ENCODE measurements around the gene ZC3H18. TPM values are rescaled to one million over a fixed set of nuclear protein-coding genes. Genes with fewer than 3 reads are reported as not detected.
A peak's percentile ranks its signal among the peaks of the same experiment; 100 is the strongest.

The ZC3H18 gene
- total RNA-seq, 2 donors from 2014 or later, result 23.1 to 25.3 TPM

GRCh38 chr16:88568710-88569613 is 1.2 kb upstream of the ZC3H18 start:
- ATAC-seq, result no peak
- intact Hi-C loops (cut with DNase I), result no loop called here
- no peak for DNase-seq

GRCh38 chr16:88569614-88569984 is 604 bp upstream of the ZC3H18 start:
- intact Hi-C loops (cut with DNase I), result no loop called here
- ATAC-seq (peak; percentile 24 to 51), DNase-seq (peak; percentile 35)

- DNase-seq (no peak), ATAC-seq (no peak)
- intact Hi-C loops (cut with DNase I), result no loop called here
Measured at GRCh38 chr16:88570691-88571092, 489 bp downstream of the ZC3H18 start.

- DNase-seq, result no peak
- intact Hi-C loops (cut with DNase I), result no loop called here
- ATAC-seq, result no peak
Measured at GRCh38 chr16:88575251-88575650, 5.0 kb downstream of the ZC3H18 start.

GRCh38 chr16:88576307-88576706 is 6.1 kb downstream of the ZC3H18 start:
- no peak for ATAC-seq
- intact Hi-C loops (cut with DNase I), result no loop called here
- no peak for DNase-seq

GRCh38 chr16:88577166-88577565 is 7.0 kb downstream of the ZC3H18 start:
- intact Hi-C loops (cut with DNase I), result no loop called here
- no peak for ATAC-seq

GRCh38 chr16:88578446-88579313 is 8.5 kb downstream of the ZC3H18 start:
- intact Hi-C loops (cut with DNase I), result no loop called here
- ATAC-seq, result no peak

More at GRCh38 chr16:88577166-88577565, 7.0 kb downstream of the ZC3H18 start:
- no peak for DNase-seq

GRCh38 chr16:88580371-88580770 is 10.2 kb downstream of the ZC3H18 start:
- ATAC-seq, result no peak
- DNase-seq, result no peak
- intact Hi-C loops (cut with DNase I), result no loop called here

More at GRCh38 chr16:88578446-88579313, 8.5 kb downstream of the ZC3H18 start:
- no peak for DNase-seq

- intact Hi-C loops (cut with DNase I), result no loop called here
- ATAC-seq, result no peak
- DNase-seq, result no peak
Measured at GRCh38 chr16:88581033-88581432, 10.8 kb downstream of the ZC3H18 start.

GRCh38 chr16:88582912-88583575 is 12.8 kb downstream of the ZC3H18 start:
- ATAC-seq (no peak), DNase-seq (no peak)
- intact Hi-C loops (cut with DNase I), result no loop called here

- intact Hi-C loops (cut with DNase I), result no loop called here
- DNase-seq (no peak), ATAC-seq (no peak)
Measured at GRCh38 chr16:88584676-88585075, 14.5 kb downstream of the ZC3H18 start.

GRCh38 chr16:88585269-88585668 is 15.1 kb downstream of the ZC3H18 start:
- no peak for DNase-seq
- no peak for ATAC-seq
- intact Hi-C loops (cut with DNase I), result no loop called here

GRCh38 chr16:88585927-88586581 is 15.9 kb downstream of the ZC3H18 start:
- intact Hi-C loops (cut with DNase I), result no loop called here
- DNase-seq, result no peak
- ATAC-seq, result no peak

- intact Hi-C loops (cut with DNase I), result no loop called here
- DNase-seq (no peak), ATAC-seq (no peak)
Measured at GRCh38 chr16:88588148-88588547, 17.9 kb downstream of the ZC3H18 start.

- ATAC-seq, result no peak
- intact Hi-C loops (cut with DNase I), result no loop called here
Measured at GRCh38 chr16:88588754-88589153, 18.6 kb downstream of the ZC3H18 start.

GRCh38 chr16:88589441-88589840 is 19.2 kb downstream of the ZC3H18 start:
- DNase-seq (no peak), ATAC-seq (no peak)
- intact Hi-C loops (cut with DNase I), result no loop called here

More at GRCh38 chr16:88588754-88589153, 18.6 kb downstream of the ZC3H18 start:
- DNase-seq, result no peak

- peak; percentile 41 for DNase-seq
- intact Hi-C loops (cut with DNase I), result no loop called here
- ATAC-seq, result peak in 1 of 2 donors; percentile 45
Measured at GRCh38 chr16:88591577-88592021, 21.4 kb downstream of the ZC3H18 start.

GRCh38 chr16:88593061-88593460 is 22.9 kb downstream of the ZC3H18 start:
- DNase-seq (no peak), ATAC-seq (no peak)
- intact Hi-C loops (cut with DNase I), result no loop called here

GRCh38 chr16:88593489-88593888 is 23.3 kb downstream of the ZC3H18 start:
- intact Hi-C loops (cut with DNase I), result no loop called here
- ATAC-seq (peak; percentile 14 to 69), DNase-seq (no peak)

Measured in left cardiac atrium (tissue), 4 donors.